Measurements from ENCODE around the gene TM7SF2. TPM values are rescaled to one million over a fixed set of nuclear protein-coding genes. Genes with fewer than 3 reads are reported as not detected.

Gene TM7SF2
- total and polyA plus RNA-seq, 2 of the 13 experiments (the other 11 are each of a cell fraction or from before 2014, with no cell fraction given): 56.0 to 66.9 TPM

DNA sequence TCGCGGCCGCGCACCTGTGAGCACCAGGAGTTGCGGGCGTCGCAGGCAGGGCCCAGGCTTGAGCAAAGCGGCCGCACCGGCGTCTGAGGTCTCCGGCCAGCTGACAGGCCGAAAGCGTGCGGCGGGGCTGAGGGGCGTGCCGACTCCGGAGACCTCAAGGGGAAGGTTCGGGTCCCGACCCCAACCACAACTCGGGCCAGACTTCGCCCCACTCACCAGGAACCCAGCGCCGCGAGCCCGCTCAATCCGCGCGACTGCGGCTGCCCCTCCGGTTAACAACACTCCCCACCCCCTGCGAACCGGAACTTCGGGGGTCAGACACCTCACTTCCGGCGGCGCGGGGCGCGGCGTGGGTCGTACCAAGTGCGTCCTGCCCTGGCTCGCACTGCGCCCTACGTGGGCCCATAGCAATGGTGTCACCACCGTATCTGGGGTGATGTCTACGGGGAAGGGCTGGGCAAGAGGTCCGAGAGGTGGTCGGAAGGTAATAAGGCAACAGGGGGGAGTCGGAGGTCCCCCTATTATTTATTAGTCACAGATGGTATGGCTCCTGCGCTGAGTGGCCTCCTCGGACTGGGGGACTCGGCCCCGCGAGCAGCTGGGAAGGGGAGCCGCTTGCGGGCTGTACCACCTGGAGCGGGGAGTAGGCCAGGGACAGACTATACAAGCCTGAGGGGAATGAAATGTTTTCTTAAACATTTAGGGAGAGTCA is 22.7 kb downstream of the TM7SF2 start, which contains the start of gene SYVN1 (continued):
- TF ChIP-seq ZBTB39 (CRISPR knock-in tag; IDR thresholded peaks at IDR 0.05): no peak
- TF ChIP-seq ZNF546 (CRISPR knock-in tag; conservative IDR thresholded peaks at IDR 0.05): no peak
- no peak for TF ChIP-seq ZNF570 (CRISPR knock-in tag; IDR thresholded peaks at IDR 0.05; ENCODE audit: borderline replicate concordance)
- peak; percentile 97 for TF ChIP-seq NR2C2 (CRISPR knock-in tag; IDR thresholded peaks at IDR 0.05; ENCODE audit: borderline replicate concordance)
- TF ChIP-seq ZNF251 (CRISPR knock-in tag; IDR thresholded peaks at IDR 0.05): no peak
- no peak for TF ChIP-seq TRIM22 (IDR thresholded peaks at IDR 0.05)
- no peak; the same call in none of the 2 replicates for TF ChIP-seq ZNF709 (CRISPR knock-in tag; IDR thresholded peaks at IDR 0.05)
- TF ChIP-seq ZNF891 (CRISPR knock-in tag; IDR thresholded peaks at IDR 0.05): no peak; the same call in 1 of the 2 replicates
- no peak for TF ChIP-seq GZF1 (CRISPR knock-in tag; IDR thresholded peaks at IDR 0.05)
- TF ChIP-seq AGO1 (IDR thresholded peaks at IDR 0.05; ENCODE audit: low read depth, low read length, poor library complexity, severe bottlenecking): no peak
- peak; percentile 57; the same call in 1 of the 2 replicates for TF ChIP-seq BORCS8-MEF2B (CRISPR knock-in tag; IDR thresholded peaks at IDR 0.05)
- TF ChIP-seq ZBTB3 (CRISPR knock-in tag; IDR thresholded peaks at IDR 0.05; ENCODE audit: borderline replicate concordance, low read depth): no peak; the same call in 1 of the 2 replicates
- TF ChIP-seq ZNF766 (CRISPR knock-in tag; IDR thresholded peaks at IDR 0.05; ENCODE audit: borderline replicate concordance): peak; percentile 72; the same call in 1 of the 2 replicates
- no peak for TF ChIP-seq SRF (IDR thresholded peaks at IDR 0.05; ENCODE audit: low read depth, low read length)
- peak; percentile 75; the same call in 1 of the 2 replicates for TF ChIP-seq ZNF572 (CRISPR knock-in tag; IDR thresholded peaks at IDR 0.05)
- TF ChIP-seq ZFX (CRISPR knock-in tag; IDR thresholded peaks at IDR 0.05; ENCODE audit: low read depth): peak; percentile 77
- TF ChIP-seq ZNF318 (CRISPR knock-in tag; IDR thresholded peaks at IDR 0.05): no peak
- no peak for TF ChIP-seq SMARCC2 (IDR thresholded peaks at IDR 0.05)
- no peak for TF ChIP-seq IKZF1 (IDR thresholded peaks at IDR 0.05)

Measured in HepG2 (cell line).